Colonic mucosa (tissue), 4 donors: ENCODE data around the gene ARHGDIB. TPM values are rescaled to one million over a fixed set of nuclear protein-coding genes. Genes with fewer than 3 reads are reported as not detected.

ENCODE experiments used
- DNase-seq: peaks from one replicate; pipeline ENCODE4 v3.0.0-alpha.2; 2020
- H3K27ac ChIP-seq: fragments of 200-600 bp; one replicate; pipeline ENCODE4 v1.8.0; 2021
- H3K27me3 ChIP-seq: fragments of 200-600 bp; one replicate; pipeline ENCODE4 v1.8.0; 2021
- H3K36me3 ChIP-seq: fragments of 200-600 bp; one replicate; pipeline ENCODE4 v1.8.0; 2021
- H3K4me1 ChIP-seq: fragments of 200-600 bp; one replicate; pipeline ENCODE4 v1.8.0; 2021; ENCODE audit warnings: mild to moderate bottlenecking
- H3K4me3 ChIP-seq: fragments of 200-600 bp; one replicate; pipeline ENCODE4 v1.8.0; 2021
- H3K9ac ChIP-seq, 2 donors: one replicate each; pipeline ENCODE4 v1.7.0; 2013; ENCODE audit warnings: control low read depth in 2 of 2, low read depth in 2 of 2, low read length in 2 of 2
- H3K9me3 ChIP-seq: fragments of 200-600 bp; one replicate; pipeline ENCODE4 v1.8.0; 2021
- CTCF ChIP-seq: fragments of 200-600 bp; IDR thresholded peaks from one replicate; pipeline ENCODE4 v1.8.0; 2022; ENCODE audit warnings: antibody characterized with exemption, mild to moderate bottlenecking
- intact Hi-C: fragments of 100-400 bp; cut with DNase I; formaldehyde crosslinking; loops from one replicate; pipeline ENCODE4 v1.14.1; 2022
- total RNA-seq, 2 donors: library from RNA; stranded (reverse); fragmentation: NEBNext Ultra II Directional in 1 of 2; extraction: Animal tissue kit (Norgen Biotek cat#: 25700) in 1 of 2; gene quantifications; one replicate each; pipeline ENCODE4 v1.2.1, GENCODE V29; 2021
- donor health status: healthy.
- donor health status: DM: no; HTN: no; CAD: no.
- donor health status: DM: no; HTN: no; CAD: no.

ARHGDIB gene
- total RNA-seq, 2 donors from 2014 or later, result 21.5 to 40.8 TPM

GRCh38 chr12:14960548-14961465 is 594 bp downstream of the ARHGDIB start:
- Histone ChIP-seq H3K9ac (peak overlapping the region; percentile 39 to 62), H3K27ac (peak overlapping the region; percentile 76), H3K4me1 (no peaks in the 10 kb centered on the region), H3K9me3 (no peaks in the 10 kb centered on the region), H3K4me3 (peak overlapping the region; percentile 32), H3K36me3 (no peaks in the 10 kb centered on the region), H3K27me3 (no peaks in the 10 kb centered on the region)
- intact Hi-C loops, result no loop called here
- DNase-seq, result no peak
- no peak for TF ChIP-seq CTCF

GRCh38 chr12:14959916-14960496 is 1.4 kb downstream of the ARHGDIB start:
- no peak for DNase-seq
- Histone ChIP-seq H3K4me1 (no peaks in the 10 kb centered on the region), H3K9ac (peak overlapping the region in 1 of 2 donors; percentile 38), H3K36me3 (no peaks in the 10 kb centered on the region), H3K4me3 (peak overlapping the region; percentile 32), H3K27me3 (no peaks in the 10 kb centered on the region), H3K27ac (peak overlapping the region; percentile 76), H3K9me3 (no peaks in the 10 kb centered on the region)
- TF ChIP-seq CTCF, result no peak
- intact Hi-C loops, result no loop called here

GRCh38 chr12:14959463-14959862 is 1.9 kb downstream of the ARHGDIB start:
- Histone ChIP-seq H3K9ac (peak overlapping the region in 1 of 2 donors; percentile 38), H3K27me3 (no peaks in the 10 kb centered on the region), H3K36me3 (no peaks in the 10 kb centered on the region), H3K4me1 (no peaks in the 10 kb centered on the region), H3K4me3 (peak overlapping the region; percentile 32), H3K27ac (peak overlapping the region; percentile 76), H3K9me3 (no peaks in the 10 kb centered on the region)
- DNase-seq, result no peak
- intact Hi-C loops, result no loop called here
- TF ChIP-seq CTCF, result no peak

GRCh38 chr12:14959126-14959440 is 2.3 kb downstream of the ARHGDIB start:
- Histone ChIP-seq H3K36me3 (no peaks in the 10 kb centered on the region), H3K27me3 (no peaks in the 10 kb centered on the region), H3K9me3 (no peaks in the 10 kb centered on the region), H3K4me3 (peak overlapping the region; percentile 32), H3K27ac (peak overlapping the region; percentile 76), H3K4me1 (no peaks in the 10 kb centered on the region), H3K9ac (peak overlapping the region in 1 of 2 donors; percentile 38)
- peak; percentile 20 for DNase-seq
- no peak for TF ChIP-seq CTCF
- intact Hi-C loops, result no loop called here

GRCh38 chr12:14958361-14959125 is 2.9 kb downstream of the ARHGDIB start:
- Histone ChIP-seq H3K36me3 (no peaks in the 10 kb centered on the region), H3K27me3 (no peaks in the 10 kb centered on the region), H3K9ac (peak overlapping the region in 1 of 2 donors; percentile 38), H3K27ac (peak overlapping the region; percentile 76), H3K9me3 (no peaks in the 10 kb centered on the region), H3K4me1 (no peaks in the 10 kb centered on the region), H3K4me3 (no peak overlapping the region)
- intact Hi-C loops, result no loop called here
- TF ChIP-seq CTCF, result no peak
- DNase-seq, result no peak
